Suppressor macrophage (primary cell): ENCODE measurements around the gene CDK16.

ENCODE experiments used
- DNase-seq, 4 experiments: peaks; one replicate each; pipeline ENCODE4 v3.0.0-alpha.2; 2020 to 2022

The CDK16 gene

DNA sequence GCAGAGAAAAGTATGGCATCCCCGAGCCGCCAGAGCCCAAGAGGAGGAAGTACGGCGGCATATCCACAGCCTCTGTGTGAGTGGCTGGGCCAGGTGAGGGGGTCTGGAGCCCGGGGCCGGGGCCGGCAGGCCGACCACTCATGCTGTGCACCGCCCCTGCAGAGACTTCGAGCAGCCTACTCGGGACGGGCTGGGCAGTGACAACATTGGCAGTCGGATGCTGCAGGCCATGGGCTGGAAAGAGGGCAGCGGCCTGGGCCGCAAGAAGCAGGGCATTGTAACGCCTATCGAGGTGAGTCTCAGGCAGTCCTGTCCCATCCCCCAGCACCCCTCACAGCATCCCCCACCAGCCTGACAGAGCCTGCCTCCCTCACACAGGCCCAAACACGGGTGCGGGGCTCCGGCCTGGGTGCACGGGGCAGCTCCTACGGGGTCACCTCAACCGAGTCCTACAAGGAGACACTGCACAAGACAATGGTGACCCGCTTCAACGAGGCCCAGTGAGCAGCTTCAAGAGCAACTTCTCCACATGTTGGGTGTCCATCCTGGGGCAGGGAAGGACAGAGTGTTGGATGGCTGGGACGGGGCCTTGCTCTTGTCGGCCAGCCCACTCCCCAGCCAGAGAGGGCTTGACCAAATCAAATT is 32.3 kb upstream of the CDK16 start:
- DNase-seq: no peak

DNA sequence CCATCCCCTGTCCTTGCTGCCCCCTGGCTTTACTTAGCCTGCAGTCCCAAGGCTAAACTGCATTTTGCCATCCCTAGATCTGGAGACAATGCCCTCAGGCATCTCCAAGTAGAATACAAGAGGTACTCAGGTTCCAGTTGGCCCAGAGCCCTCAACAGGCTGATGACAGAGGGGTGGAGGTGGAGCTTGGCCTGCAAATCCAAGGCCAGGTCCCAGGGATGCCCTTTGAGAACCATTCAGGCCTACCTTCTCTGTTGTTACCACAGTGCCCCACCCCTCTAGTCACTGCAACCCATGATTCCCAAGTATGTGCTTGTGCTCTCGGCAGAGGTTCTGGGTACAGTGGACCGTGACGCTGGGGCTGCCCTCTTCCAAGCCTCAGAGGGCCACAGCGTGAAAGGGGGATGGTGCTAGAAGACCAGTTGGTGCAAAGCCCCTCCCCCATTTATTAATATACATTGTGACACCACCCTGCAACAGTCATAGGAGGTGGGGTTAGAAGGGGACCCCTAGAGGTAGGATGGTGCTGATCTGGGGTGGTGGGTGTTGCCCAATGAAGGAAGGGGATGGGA is 31.3 kb upstream of the CDK16 start:
- no peak for DNase-seq

- DNase-seq: no peak
These were observed 28.6 kb upstream of the CDK16 start for GRCh38 chrX:47189906-47190305.

GRCh38 chrX:47190445-47191269 is 27.8 kb upstream of the CDK16 start:
- peak; percentile 83 to 90 (median 87) for DNase-seq

- DNase-seq: peak in 3 of 4 experiments; percentile 3 to 32 (median 16)
These were observed 27.1 kb upstream of the CDK16 start for GRCh38 chrX:47191331-47191730.

GRCh38 chrX:47191806-47192401 is 26.6 kb upstream of the CDK16 start:
- DNase-seq: no peak

DNA sequence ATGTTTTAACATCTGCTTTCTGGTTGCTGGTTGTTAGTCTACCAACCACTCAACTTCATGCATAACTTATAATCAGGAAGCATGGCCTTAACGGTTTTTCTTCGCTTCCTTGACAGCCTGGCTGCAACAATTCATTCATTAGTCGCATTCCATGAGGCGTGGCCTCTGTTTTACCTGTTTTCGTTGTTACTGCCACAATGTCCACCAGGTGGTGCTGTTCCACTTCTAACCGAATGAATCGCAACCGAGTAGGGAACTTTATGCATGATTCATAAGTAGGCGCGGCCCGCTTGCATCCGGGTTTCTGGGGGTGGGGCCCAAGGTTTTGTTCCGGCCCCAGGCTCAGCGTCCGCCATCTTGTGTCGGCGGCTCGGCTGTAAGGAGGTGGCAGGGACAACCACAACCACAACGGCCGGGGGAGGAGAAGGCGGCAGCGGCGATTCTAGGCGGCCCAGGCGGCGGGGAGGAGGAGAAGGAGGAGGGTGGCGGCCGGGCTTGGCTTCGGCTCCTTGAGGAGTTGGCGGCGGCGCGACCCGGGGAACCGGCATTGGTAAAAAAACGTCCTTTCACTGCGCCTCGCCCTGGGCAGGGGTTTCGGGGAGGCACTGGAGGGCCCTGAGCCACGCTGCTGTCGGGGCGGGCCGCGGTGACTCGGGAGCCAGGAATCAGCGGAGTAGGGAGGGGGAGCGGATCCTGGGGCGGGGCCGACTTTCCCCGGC is 24.8 kb upstream of the CDK16 start, which contains the start of gene UBA1:
UBA1 (plus strand) TSS at position 355 of the 719 bp plus-strand sequence. CDS start 4,974 bp downstream, outside the sequence.
- peak; percentile 94 to 95 (median 95) for DNase-seq

GRCh38 chrX:47194194-47194787 is 24.2 kb upstream of the CDK16 start:
- no peak for DNase-seq

DNA sequence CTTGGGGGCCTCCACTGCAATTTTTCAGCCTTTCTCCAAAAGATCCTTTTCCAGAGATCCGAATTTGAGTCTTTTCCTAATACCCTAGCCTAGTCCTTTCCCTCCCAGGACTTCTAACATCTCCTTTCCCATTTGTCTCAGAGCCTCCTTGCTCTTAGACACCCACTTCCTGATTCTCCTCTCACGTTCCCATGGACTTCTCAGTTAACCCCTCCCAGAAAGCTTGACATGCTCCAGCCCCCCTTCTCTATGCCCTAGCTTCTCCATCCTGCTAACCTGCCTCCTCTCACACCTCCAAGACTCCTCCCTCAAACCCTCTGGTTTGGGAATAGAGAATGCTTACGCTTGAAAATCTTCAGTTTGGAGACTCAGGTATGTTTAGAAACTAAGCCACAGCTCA is 22.4 kb upstream of the CDK16 start:
- DNase-seq: peak in 1 of 4 experiments; percentile 3

DNA sequence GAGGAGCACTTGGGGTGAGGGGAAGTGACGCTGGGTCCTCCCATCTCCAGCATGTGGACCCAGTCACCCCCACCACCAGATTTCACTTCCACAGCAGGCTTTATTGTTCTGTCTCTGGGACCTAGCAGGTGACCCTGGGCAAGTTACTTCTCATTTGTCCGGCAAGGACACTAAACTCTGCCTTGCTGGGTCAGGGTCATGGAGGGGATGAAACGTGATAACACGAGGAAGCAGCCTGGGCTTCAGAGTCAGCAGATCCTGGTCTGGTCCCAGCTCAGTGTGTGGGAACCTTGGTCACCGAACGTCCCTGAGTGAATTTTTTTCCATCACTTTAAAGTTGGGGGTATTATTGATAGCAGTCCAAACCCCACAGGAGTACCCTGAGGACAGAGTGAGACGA is 21.0 kb upstream of the CDK16 start:
- no peak for DNase-seq

DNA sequence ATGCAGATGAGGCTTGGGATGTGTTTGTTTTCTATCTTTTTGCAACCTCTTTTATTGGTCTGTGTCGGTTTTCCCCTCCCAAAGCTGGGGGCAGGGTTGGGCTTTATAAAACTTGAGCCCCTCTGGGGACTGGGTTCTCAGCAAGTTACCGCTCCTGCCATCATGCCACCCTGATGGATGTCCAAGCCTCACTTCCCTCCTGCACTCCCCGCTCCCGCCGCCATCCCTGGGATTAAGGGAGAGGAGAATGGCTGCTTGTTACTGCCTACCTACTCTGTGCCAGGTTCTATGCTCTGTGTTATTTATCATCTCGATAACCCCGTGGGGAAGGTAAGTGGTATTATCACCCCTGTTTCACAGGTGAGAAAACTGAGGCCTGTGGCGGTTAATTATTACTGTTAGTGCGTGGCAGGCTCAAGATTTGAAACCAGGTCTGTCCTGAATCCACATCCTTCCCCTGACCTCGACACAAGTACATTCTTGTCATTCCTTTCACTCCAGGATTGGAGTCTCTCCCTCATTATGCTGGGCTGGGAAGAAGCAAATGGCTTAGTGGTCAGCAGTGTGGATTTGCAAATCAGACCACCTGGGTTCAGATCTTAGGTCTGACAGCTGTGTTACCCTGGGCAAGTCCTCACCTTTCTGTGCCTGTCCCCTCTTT is 20.3 kb upstream of the CDK16 start:
- no peak for DNase-seq

GRCh38 chrX:47198687-47199080 is 19.8 kb upstream of the CDK16 start:
- no peak for DNase-seq

DNA sequence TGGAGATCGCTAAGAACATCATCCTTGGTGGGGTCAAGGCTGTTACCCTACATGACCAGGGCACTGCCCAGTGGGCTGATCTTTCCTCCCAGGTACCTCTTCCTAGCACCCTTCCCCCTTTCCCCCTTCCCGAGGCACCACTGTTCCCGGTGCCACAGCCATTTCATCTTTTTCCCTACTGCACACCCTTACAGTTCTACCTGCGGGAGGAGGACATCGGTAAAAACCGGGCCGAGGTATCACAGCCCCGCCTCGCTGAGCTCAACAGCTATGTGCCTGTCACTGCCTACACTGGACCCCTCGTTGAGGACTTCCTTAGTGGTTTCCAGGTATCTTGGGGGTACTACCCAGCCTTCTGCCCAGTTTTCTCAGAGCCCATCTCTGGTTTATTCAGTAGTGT is 19.2 kb upstream of the CDK16 start:
- no peak for DNase-seq

DNA sequence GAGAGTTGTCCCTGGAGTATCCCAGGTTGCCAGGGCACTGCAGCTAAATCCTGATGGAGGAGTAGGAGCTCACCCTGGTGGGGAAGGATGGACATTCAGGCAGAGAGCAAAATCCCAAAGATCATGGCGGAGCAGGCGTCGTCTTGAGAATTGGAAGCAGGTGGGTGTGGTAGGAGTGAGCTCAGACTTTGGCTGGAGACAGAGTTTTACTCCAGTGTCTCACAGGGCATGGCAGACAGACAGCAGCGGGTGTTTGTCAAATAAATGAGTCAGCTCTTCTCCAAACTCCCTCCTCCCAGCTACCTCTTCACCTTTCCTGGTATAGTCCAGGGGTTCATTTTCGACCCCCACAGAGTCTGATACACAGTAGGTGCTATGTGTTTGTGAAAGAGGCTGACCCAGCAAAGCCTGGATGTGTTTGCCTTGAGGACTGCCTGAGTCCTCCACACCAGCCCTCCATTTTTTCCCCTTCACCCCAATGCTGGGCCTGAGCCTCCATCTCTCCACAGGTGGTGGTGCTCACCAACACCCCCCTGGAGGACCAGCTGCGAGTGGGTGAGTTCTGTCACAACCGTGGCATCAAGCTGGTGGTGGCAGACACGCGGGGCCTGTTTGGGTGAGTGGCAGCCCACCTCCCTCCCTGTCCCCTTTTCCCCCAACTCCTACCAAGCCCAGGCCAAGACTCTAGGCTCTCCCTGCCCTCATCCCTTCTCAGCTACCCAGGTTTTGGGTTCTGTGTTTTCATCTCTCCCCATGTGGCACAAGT is 17.9 kb upstream of the CDK16 start:
- no peak for DNase-seq

DNA sequence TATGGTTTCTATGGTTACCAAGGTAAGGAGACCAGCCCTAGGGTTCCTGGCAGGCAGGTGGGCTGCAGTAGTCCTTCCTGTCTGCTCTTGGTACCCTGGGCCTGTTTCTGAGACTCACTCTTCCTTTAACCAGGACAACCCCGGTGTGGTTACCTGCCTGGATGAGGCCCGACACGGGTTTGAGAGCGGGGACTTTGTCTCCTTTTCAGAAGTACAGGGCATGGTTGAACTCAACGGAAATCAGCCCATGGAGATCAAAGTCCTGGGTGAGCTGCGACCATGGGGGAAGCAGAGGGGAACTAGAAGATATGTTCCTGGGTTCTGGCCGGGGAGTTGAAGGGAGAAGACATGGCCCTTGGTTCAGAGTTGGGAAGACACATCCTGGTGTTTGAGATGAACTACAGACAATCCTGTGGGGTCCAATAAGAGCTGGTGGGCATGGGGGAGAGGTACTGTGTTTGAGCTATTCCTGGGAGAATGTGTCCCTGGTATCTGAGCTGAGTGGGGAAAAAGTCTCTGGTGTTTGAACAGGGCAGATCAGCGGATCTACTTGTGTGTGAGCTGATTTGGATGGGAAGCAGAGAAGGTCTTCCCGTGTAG is 17.0 kb upstream of the CDK16 start:
- DNase-seq: no peak

- no peak for DNase-seq
These were observed 16.2 kb upstream of the CDK16 start for GRCh38 chrX:47202316-47202715.

- no peak for DNase-seq
These were observed 15.6 kb upstream of the CDK16 start for GRCh38 chrX:47202877-47203276.

GRCh38 chrX:47204970-47205369 is 13.5 kb upstream of the CDK16 start:
- DNase-seq: no peak

GRCh38 chrX:47206316-47206715 is 12.2 kb upstream of the CDK16 start:
- no peak for DNase-seq

DNA sequence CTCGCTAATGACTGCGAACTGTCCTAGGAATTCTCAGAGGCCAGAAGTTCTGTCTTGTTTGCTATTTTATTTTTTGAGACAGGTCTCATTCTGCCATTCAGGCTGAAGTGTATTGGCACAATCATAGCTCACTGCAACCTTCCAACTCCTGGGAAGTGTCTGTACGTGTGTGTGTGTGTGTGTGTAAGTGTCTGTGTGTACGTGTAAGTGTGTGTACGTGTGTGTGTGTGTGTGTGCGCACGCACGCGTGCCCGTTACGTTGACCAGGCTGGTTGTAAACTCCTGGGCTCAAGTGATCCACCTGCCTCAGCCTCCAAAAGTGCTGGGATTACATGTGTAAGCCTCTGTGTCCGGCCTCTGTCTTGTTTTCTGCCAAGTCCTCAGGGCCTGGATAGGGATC is 10.4 kb upstream of the CDK16 start:
- no peak for DNase-seq
